K562 (cell line): ENCODE data around the gene PPP1R10. TPM values are rescaled to one million over a fixed set of nuclear protein-coding genes. Genes with fewer than 3 reads are reported as not detected.
A peak's percentile ranks its signal among the peaks of the same experiment; 100 is the strongest.

ENCODE experiments used
- ATF1 ChIP-seq, 2 experiments: fragments of 450-650 bp in 1 of 2; IDR thresholded peaks; 2 replicates each; pipeline ENCODE4 v1.6.1; 2016; ENCODE audit warnings: missing compliant biosample characterization in 1 of 2, missing genetic modification characterization in 1 of 2
- CBFA2T3 ChIP-seq: fragments of 450-650 bp; IDR thresholded peaks from 2 replicates; pipeline ENCODE4 v1.6.1; 2017
- CBX3 ChIP-seq, 2 experiments: IDR thresholded peaks; 1 replicate in 1 of 2; 2 replicates in 1 of 2; pipeline ENCODE4 v1.6.1; 2012; ENCODE audit warnings: inconsistent platforms in 2 of 2, low read length in 2 of 2, borderline replicate concordance in 1 of 2, control low read depth in 1 of 2
- HDGF ChIP-seq: fragments of 450-650 bp; IDR thresholded peaks from 2 replicates; pipeline ENCODE4 v1.6.1; 2016
- KAT2B ChIP-seq: IDR thresholded peaks from one replicate; pipeline ENCODE4 v1.6.1; 2012; ENCODE audit warnings: low read depth, mild to moderate bottlenecking, control low read depth, inconsistent platforms, low read length, moderate library complexity
- MCM7 ChIP-seq, 2 experiments: fragments of 450-650 bp; IDR thresholded peaks; 2 replicates each; pipeline ENCODE4 v1.6.1; 2016 to 2018
- MED1 ChIP-seq: sonication (generic); formaldehyde crosslinking; IDR thresholded peaks from 2 replicates; pipeline ENCODE4 v1.8.1; 2023; ENCODE audit warnings: missing genetic modification reagents, borderline replicate concordance
- RCOR1 ChIP-seq, 2 experiments: IDR thresholded peaks; 2 replicates each; pipeline ENCODE4 v1.6.1; 2012; ENCODE audit warnings: low read depth in 2 of 2, low read length in 2 of 2, borderline replicate concordance in 1 of 2, improper control_type of control experiment in 1 of 2
- SP2 ChIP-seq: IDR thresholded peaks from 2 replicates; pipeline ENCODE4 v1.6.1; 2011; ENCODE audit warnings: mild to moderate bottlenecking, low read depth, low read length, moderate library complexity; ENCODE audit not compliant: poor library complexity, severe bottlenecking; ENCODE audit errors: extremely low read depth
- YBX1 ChIP-seq: fragments of 450-650 bp; IDR thresholded peaks from 2 replicates; pipeline ENCODE4 v1.7.1; 2016; ENCODE audit warnings: mild to moderate bottlenecking
- ZFPM2 ChIP-seq: fragments of 250-450 bp; sonication (Bioruptor Pico); IDR thresholded peaks from 2 replicates; pipeline ENCODE4 v1.5.1; 2022; ENCODE audit warnings: mild to moderate bottlenecking
- ZKSCAN3 ChIP-seq: fragments of 250-450 bp; sonication (Bioruptor Pico); IDR thresholded peaks from 2 replicates; pipeline ENCODE4 v1.4.0; 2020
- ZNF143 ChIP-seq: sonication (generic); formaldehyde crosslinking; IDR thresholded peaks from 2 replicates; pipeline ENCODE4 v1.9.0; 2022; ENCODE audit warnings: mild to moderate bottlenecking, missing genetic modification reagents
- ZNF146 ChIP-seq: IDR thresholded peaks from one replicate; pipeline ENCODE4 v1.6.1; 2018; ENCODE audit warnings: missing compliant biosample characterization; ENCODE audit not compliant: unreplicated experiment
- ZNF253 ChIP-seq: fragments of 250-450 bp; sonication (Bioruptor Pico); conservative IDR thresholded peaks from 2 replicates; pipeline ENCODE4 v1.6.1; 2021; ENCODE audit warnings: mild to moderate bottlenecking
- ZNF280A ChIP-seq: fragments of 450-650 bp; IDR thresholded peaks from 2 replicates; pipeline ENCODE4 v1.6.1; 2018; ENCODE audit warnings: mild to moderate bottlenecking, low read depth; ENCODE audit not compliant: partially characterized antibody
- ZNF3 ChIP-seq: fragments of 250-450 bp; sonication (Bioruptor Pico); IDR thresholded peaks from 2 replicates; pipeline ENCODE4 v1.5.0; 2021; ENCODE audit warnings: mild to moderate bottlenecking, moderate library complexity
- ZNF395 ChIP-seq: fragments of 200-800 bp; sonication (Bioruptor generic); IDR thresholded peaks from 2 replicates; pipeline ENCODE4 v1.6.1; 2017; ENCODE audit warnings: missing genetic modification characterization, missing compliant biosample characterization
- ZNF695 ChIP-seq: fragments of 450-650 bp; formaldehyde crosslinking; IDR thresholded peaks from 2 replicates; pipeline ENCODE4 v1.4.0; 2020; ENCODE audit warnings: mild to moderate bottlenecking, moderate library complexity
- ZNF79 ChIP-seq: fragments of 250-450 bp; sonication (Bioruptor Pico); IDR thresholded peaks from 2 replicates; pipeline ENCODE4 v1.4.0; 2020; ENCODE audit warnings: low read depth, mild to moderate bottlenecking, moderate library complexity
- polyA plus RNA-seq, 8 experiments: library from polyadenylated mRNA; depleted of rRNA in 4 of 8; stranded (reverse) in 5 of 8; unstranded in 3 of 8; fragments of >200 nt; fragmentation: Nextera tagmentation in 2 of 8; fragmentation: Illumina TruSeq in 1 of 8; extraction: Ambion mirVana in 2 of 8; extraction: Trizol in 1 of 8; gene quantifications; 2 replicates each; pipeline versions ENCODE4 v1.2.1 to v1.2.3, GENCODE V29; 2011 to 2014; ENCODE audit warnings: inconsistent platforms in 1 of 8, missing spikeins in 1 of 8
- total RNA-seq, 7 experiments: library from RNA; depleted of rRNA in 6 of 7; stranded (reverse); fragments of >200 nt in 6 of 7; fragmentation: Illumina TruSeq in 2 of 7; extraction: Trizol in 2 of 7; gene quantifications; 2 replicates each; pipeline versions ENCODE4 v1.2.1 to v1.2.3, GENCODE V29; 2011 to 2021; ENCODE audit warnings: low replicate concordance in 1 of 7
- TF ChIP-seq, protein P1 (sequence below): sonication (generic); formaldehyde crosslinking; IDR thresholded peaks from 2 replicates; pipeline ENCODE4 v1.8.0; 2022; ENCODE audit warnings: missing genetic modification reagents, mild to moderate bottlenecking, borderline replicate concordance
- TF ChIP-seq, protein P2 (sequence below), 2 experiments: fragments of 150-350 bp in 1 of 2; IDR thresholded peaks; 2 replicates each; pipeline ENCODE4 v1.6.1; 2012 to 2016; ENCODE audit warnings: low read depth in 2 of 2, low read length in 2 of 2, mild to moderate bottlenecking in 1 of 2, moderate library complexity in 1 of 2

The PPP1R10 gene
- total and polyA plus RNA-seq, 9 of the 15 experiments (the other 6 are each of a cell fraction or from before 2014, with no cell fraction given) = 14.1 to 65.5 (median 32.6) TPM

DNA sequence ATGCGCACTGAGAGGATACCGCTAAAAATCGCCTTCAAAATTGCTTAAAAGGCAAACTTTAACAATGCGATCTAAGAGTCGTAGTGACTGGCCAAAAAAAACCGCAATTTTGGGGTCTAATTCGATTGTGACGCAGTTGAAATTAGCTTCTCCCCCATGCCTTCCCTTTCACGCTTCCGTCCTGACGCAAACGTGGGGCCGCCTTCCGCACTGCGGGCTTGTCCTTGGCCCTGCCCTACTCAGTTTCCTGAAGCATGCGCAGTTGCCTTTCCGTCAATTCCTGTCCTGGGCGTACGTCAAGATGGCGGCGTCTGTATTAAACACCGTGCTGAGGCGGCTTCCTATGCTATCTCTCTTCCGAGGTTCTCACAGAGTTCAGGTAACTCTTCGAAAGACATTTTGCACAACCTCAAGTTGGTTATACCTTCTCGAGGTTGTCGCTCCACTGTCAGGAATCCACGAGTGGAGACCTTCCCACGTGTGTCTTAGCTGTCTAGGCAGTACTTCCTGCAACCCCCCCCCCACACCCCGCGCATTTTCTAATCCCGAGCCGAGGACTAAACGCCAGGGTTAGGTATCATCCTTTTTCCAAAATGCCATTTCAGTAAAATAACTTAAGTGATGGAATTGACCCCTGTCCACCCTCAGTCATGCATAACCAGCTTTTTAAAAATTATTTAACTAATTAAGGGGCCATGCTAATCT lies 674 bp upstream of the PPP1R10 start, which contains the start of gene MRPS18B (continued):
- TF ChIP-seq ZNF395 (no peak), CBX3 (IDR thresholded peaks at IDR 0.05; ENCODE audit: borderline replicate concordance in 1 of 2, low read length in 2 of 2) (no peak; a peak in 2 of 3 replicates), SP2 (no peak), MCM7 (IDR thresholded peaks at IDR 0.05) (no peak), ATF1 (CRISPR knock-in tag; IDR thresholded peaks at IDR 0.05) (no peak), ATF1 (tag; IDR thresholded peaks at IDR 0.05) (peak; percentile 96), ZNF253 (CRISPR knock-in tag) (0 out of 2 replicates have a peak, but pooled peaks have one; percentile 19), ZKSCAN3 (CRISPR knock-in tag) (no peak), ZNF695 (CRISPR knock-in tag) (no peak; the same call in 1 of the 2 replicates), ZNF143 (CRISPR knock-in tag) (no peak), ZNF79 (CRISPR knock-in tag) (peak; percentile 68), ZNF280A (no peak), ZFPM2 (no peak), CBFA2T3 (no peak), MED1 (CRISPR knock-in tag) (no peak), HDGF (no peak), RCOR1 (IDR thresholded peaks at IDR 0.05; ENCODE audit: borderline replicate concordance in 1 of 2, low read depth in 2 of 2, low read length in 2 of 2) (peak in 1 of 2 experiments; percentile 48; a peak in 1 of 4 replicates), YBX1 (no peak), ZNF146 (CRISPR knock-in tag) (no peak), ZNF3 (no peak), KAT2B (no peak)
- TF ChIP-seq, protein P1, sequence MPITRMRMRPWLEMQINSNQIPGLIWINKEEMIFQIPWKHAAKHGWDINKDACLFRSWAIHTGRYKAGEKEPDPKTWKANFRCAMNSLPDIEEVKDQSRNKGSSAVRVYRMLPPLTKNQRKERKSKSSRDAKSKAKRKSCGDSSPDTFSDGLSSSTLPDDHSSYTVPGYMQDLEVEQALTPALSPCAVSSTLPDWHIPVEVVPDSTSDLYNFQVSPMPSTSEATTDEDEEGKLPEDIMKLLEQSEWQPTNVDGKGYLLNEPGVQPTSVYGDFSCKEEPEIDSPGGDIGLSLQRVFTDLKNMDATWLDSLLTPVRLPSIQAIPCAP (CRISPR knock-in tag) = no peak
- TF ChIP-seq, protein P2, sequence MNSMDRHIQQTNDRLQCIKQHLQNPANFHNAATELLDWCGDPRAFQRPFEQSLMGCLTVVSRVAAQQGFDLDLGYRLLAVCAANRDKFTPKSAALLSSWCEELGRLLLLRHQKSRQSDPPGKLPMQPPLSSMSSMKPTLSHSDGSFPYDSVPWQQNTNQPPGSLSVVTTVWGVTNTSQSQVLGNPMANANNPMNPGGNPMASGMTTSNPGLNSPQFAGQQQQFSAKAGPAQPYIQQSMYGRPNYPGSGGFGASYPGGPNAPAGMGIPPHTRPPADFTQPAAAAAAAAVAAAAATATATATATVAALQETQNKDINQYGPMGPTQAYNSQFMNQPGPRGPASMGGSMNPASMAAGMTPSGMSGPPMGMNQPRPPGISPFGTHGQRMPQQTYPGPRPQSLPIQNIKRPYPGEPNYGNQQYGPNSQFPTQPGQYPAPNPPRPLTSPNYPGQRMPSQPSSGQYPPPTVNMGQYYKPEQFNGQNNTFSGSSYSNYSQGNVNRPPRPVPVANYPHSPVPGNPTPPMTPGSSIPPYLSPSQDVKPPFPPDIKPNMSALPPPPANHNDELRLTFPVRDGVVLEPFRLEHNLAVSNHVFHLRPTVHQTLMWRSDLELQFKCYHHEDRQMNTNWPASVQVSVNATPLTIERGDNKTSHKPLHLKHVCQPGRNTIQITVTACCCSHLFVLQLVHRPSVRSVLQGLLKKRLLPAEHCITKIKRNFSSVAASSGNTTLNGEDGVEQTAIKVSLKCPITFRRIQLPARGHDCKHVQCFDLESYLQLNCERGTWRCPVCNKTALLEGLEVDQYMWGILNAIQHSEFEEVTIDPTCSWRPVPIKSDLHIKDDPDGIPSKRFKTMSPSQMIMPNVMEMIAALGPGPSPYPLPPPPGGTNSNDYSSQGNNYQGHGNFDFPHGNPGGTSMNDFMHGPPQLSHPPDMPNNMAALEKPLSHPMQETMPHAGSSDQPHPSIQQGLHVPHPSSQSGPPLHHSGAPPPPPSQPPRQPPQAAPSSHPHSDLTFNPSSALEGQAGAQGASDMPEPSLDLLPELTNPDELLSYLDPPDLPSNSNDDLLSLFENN (IDR thresholded peaks at IDR 0.05; ENCODE audit: low read depth in 2 of 2, low read length in 2 of 2) = no peak; a peak in 1 of 4 replicates
